Measurements from ENCODE around the gene ZNF511.

Gene ZNF511

GRCh38 chr10:133302230-133302629 is 6.5 kb upstream of the ZNF511 start:
- no peak for DNase-seq (ENCODE audit: low read depth)
- TF ChIP-seq CTCF (IDR thresholded peaks at IDR 0.05; ENCODE audit: low read depth, low read length, missing control alignments): no peak
- no peak overlapping the region for H3K4me3 ChIP-seq (ENCODE audit: low read depth, low read length)

DNA sequence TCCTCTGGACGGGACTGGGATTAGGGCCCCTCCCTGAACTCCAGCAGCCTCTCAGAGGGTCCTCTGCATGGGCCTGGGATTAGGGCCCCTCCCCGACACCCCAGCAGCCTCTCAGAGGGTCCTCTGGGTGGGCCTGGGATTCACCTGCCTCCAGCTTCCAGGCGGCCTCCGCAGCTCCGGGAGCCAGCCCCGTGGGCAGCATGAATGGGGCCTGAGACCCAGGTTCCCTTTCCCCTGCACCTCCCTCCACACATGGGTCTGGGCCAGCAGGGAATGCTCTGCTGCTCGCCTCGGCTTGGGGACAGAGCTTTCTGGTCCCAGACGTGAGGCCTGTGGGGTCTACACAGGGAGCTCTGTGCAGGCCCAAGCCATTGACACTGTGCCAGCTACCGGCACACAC is 5.5 kb upstream of the ZNF511 start:
- H3K4me3 ChIP-seq (ENCODE audit: low read depth, low read length): no peak overlapping the region
- no peak for TF ChIP-seq CTCF (IDR thresholded peaks at IDR 0.05; ENCODE audit: low read depth, low read length, missing control alignments)
- no peak for DNase-seq (ENCODE audit: low read depth)

GRCh38 chr10:133306097-133306476 is 2.6 kb upstream of the ZNF511 start:
- no peak for TF ChIP-seq CTCF (IDR thresholded peaks at IDR 0.05; ENCODE audit: low read depth, low read length, missing control alignments)

GRCh38 chr10:133306941-133307379 is 1.8 kb upstream of the ZNF511 start:
- TF ChIP-seq CTCF (IDR thresholded peaks at IDR 0.05; ENCODE audit: low read depth, low read length, missing control alignments): no peak
- H3K4me3 ChIP-seq (ENCODE audit: low read depth, low read length): no peak overlapping the region
- no peak for DNase-seq (ENCODE audit: low read depth)

More at GRCh38 chr10:133306097-133306476, 2.6 kb upstream of the ZNF511 start:
- H3K4me3 ChIP-seq (ENCODE audit: low read depth, low read length): no peak overlapping the region
- no peak for DNase-seq (ENCODE audit: low read depth)

DNA sequence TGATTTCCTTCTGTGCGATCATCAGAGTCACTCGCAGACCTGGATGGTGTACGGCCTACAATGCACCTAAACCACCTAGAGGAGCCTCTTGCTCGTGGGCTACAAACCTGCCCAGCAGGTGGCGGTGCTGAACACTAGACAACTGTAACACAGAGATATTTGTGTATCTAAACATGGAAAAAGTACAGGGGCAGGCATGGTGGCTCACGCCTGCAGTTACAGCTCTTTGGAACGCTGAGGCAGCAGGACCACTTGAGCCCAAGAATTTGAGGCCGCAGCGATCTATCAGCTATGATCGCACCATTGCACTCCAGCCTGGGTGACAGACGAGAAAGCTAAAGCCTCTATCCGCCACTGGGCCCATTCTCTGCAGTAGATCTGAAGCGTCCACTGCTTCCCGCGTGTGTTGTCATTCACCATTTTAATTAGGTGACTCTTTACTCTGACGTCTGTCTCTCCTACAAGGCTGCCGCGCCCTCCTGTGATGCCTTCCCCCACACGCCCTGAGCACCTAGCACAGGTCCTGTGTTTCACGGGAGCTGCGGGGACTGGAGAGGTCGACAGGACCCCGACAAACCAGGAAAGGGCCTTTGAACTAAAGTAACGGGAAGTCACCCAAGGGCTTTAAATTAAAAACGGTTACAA is 816 bp upstream of the ZNF511 start:
- TF ChIP-seq CTCF (IDR thresholded peaks at IDR 0.05; ENCODE audit: low read depth, low read length, missing control alignments): peak; percentile 84
- peak; percentile 68 for DNase-seq (ENCODE audit: low read depth)
- H3K4me3 ChIP-seq (ENCODE audit: low read depth, low read length): peak overlapping the region; percentile 80

GRCh38 chr10:133309100-133309719 is 496 bp downstream of the ZNF511 start:
- TF ChIP-seq CTCF (IDR thresholded peaks at IDR 0.05; ENCODE audit: low read depth, low read length, missing control alignments): no peak
- peak overlapping the region; percentile 80 for H3K4me3 ChIP-seq (ENCODE audit: low read depth, low read length)
- DNase-seq (ENCODE audit: low read depth): peak; percentile 45
